HPDE6-E6E7 (cell line): ENCODE results near the gene NR4A3.

Experiments
- DNase-seq: peaks from one replicate; pipeline ENCODE4 v3.0.0; 2011; ENCODE audit warnings: missing footprints; ENCODE audit errors: extremely low spot score

Gene NR4A3

DNA sequence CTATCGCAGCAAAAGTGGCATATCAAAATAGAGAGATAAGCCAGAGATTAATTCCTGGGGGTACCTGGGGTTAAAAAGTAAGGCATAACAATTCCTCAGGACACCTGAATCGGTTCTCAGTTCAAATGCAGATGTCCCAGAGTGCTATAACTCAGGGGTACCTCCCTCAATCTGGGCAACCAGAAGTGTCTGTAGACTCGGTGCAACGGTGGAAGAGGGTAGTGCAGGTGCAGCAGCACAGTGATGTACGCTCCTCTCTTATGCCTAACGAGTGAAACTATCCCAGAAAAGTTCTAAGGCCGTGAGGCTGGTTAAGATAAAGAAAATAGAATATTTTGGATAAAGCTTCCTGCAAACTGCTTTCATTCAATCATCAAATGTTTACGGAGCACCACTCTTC is 7.9 kb upstream of the NR4A3 start:
- DNase-seq: no peak

DNA sequence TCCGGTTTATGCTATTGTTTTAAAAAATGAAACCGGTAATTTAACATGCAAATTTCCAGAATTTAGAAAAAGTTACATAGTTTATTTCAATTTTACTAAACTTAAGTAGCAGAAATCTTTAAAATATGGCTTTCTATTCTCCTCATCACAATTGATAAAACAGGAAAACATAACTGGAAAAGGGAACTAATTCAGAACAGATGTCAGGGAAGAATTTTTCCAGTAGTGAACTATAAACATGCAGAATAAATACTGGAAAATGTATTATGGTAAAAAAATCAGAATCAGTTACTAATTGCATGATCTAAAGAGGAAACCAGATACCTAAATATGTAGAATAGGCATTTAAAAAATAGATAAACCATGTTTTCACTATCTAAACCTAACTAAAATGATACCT is 7.3 kb upstream of the NR4A3 start:
- no peak for DNase-seq

DNA sequence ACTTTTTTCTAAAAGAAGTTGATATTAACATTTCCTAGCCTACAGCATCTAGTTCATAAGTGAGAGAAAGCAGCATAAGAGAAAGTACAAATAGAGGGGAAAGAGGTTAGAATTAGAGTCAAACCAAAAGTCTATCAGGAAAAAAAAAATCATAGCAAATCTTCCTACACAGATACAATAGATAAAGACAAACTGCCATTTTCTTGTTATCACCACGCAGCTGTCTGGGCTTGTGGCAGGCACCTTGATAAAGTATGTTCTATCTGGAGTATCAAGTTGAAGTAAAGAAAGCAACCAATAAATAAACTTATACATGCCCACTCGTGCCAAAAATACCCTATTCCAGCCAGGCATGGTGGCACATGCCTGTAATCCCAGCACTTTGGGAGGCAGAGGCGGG is 5.3 kb upstream of the NR4A3 start:
- DNase-seq: no peak

DNA sequence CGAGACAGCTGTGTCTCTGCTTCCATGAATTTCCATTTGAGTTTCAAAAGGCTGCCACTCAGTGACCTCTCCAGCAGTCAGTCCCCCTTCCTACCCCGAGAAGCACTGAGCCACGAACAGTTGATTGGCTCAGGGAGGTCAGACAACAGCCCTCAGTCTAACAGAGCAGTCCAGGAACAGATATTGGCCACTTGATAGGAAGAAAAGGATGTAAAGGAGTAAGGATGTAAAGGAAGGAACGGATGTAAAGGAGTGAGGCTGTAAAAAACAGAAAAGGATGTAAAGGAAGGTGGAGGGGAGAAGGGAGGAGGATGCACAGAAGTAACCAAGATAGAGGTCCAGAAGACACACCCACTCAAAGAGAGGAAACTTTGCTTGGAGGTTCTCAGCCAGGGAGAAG is 3.2 kb upstream of the NR4A3 start:
- DNase-seq: no peak

DNA sequence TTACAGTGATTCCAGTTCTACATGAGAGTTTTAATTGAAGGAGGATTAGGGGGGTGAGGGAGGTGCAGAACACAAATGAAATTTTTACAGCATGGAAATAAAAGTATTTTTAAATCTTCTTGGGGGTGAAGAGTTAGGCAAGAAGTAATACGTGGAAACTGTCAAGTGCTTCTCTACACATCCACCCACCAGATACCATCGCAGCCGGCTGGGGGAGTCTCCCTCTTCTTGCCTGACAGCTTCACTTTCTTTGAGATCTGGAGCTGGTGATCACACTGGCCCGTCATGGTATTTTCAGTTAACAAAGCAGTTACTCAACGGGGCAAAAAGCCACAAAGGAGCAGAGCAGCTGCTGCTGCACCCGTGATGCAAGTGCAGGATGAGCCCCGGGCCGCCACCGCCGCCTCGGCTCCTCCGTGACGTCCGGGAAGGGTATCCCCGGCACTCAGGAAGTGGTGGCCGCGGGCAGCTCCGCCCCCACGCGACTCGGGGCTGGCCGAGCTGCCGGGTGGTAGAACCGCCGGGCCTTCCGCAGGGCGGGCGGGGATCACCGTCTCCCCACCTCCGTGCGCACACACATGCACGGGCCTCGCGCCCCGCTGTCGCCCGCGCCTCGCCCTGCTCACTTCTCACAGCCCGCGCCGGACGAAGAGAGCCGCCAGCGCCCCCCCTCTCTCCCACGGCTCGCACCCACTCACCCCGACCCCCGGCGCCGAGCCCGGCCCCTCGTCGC is 2.4 kb upstream of the NR4A3 start:
- peak; percentile 64 for DNase-seq

DNA sequence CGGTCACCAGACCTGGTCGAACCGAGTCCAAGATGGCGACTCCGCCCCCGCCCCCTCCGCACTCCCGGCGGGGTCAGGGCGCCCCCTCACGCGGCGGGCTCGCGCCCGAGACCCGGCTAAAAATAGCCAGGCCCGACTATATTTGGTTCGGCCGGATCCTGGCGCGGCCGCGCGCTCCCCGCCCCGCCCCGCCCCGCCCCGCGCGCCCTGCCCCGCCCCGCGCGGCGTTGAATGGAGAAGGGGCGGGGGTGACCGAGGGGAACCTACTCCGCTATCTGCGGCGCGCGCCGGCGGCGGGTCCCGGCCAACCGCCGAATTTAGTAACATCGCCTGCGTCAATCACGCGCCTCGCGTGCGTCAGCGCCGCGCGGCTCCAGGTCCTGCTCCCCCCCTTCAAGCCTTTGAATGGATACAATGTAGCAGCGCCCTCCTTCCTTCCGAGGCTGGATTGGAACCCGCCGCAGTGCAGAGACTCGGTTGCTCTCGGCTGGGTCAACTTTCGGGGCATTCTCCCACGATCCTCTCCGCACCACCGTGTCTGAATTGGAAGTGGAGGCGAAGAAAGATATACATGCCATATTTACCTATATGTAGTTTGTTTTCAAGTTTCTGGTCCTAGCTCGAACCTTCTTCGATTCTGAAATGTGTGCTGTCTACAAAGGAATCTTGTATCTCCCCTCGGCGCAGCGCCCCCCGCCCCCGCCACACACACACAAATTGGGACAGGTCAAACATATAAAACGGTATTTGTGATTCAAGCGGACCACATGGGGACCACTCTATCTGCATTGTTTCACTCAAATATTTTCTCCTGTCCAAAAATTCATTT is 1.6 kb upstream of the NR4A3 start:
- DNase-seq: peak; percentile 73

DNA sequence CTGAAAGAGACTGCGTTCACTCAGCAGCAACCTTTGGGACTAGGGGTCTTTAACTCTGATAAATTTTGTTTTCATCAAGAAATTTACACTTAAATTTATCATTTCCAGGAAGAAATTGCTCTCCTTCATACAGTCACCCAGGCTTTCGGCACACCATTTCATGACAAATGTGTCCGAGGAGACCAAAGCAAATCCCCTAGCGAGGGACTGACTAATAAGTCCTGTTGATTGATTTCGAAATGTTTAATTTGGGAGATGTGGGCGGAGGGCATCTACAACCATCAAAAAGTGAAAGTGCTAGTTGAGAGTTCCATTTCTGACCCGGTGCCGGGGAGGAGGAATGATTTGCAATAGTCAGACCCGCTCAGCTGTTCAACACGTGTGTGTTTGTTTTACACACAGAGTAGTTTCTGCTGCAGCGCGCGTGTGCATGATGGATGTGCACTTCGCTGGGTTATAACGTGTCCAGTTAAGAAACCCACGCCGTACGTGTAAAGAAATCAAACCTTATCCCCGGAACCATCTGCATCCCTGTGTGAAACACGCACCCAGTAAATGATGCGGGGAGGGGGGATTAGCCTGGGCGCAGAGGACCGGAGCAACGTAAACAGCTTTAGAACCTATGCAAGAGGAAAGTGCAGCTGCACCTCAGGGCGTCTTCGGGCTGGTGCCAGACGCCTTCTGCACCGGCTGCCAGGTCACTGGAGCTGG is 845 bp upstream of the NR4A3 start:
- DNase-seq: no peak

DNA sequence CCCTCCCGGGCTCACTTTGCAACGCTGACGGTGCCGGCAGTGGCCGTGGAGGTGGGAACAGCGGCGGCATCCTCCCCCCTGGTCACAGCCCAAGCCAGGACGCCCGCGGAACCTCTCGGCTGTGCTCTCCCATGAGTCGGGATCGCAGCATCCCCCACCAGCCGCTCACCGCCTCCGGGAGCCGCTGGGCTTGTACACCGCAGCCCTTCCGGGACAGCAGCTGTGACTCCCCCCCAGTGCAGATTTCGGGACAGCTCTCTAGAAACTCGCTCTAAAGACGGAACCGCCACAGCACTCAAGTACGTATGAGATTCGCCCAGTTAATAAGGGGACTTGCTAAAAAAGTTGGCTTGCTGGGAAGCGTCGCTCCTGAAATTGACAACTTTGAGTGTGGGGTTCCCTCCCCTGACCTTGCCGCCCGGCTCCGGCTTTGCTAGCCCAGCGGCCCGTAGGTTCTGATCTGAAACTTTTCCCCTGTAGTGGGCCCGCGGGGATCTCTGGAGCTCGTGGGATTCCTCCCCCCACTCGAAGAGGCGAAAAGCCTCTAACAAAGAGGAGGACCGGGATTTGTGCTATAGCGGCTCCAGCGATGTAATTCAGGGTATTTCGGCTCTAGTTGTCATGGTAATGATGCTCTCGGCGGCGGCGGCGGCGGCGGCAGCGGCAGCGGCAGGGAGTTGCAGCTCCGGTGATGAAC is 572 bp downstream of the NR4A3 start:
- DNase-seq: no peak

DNA sequence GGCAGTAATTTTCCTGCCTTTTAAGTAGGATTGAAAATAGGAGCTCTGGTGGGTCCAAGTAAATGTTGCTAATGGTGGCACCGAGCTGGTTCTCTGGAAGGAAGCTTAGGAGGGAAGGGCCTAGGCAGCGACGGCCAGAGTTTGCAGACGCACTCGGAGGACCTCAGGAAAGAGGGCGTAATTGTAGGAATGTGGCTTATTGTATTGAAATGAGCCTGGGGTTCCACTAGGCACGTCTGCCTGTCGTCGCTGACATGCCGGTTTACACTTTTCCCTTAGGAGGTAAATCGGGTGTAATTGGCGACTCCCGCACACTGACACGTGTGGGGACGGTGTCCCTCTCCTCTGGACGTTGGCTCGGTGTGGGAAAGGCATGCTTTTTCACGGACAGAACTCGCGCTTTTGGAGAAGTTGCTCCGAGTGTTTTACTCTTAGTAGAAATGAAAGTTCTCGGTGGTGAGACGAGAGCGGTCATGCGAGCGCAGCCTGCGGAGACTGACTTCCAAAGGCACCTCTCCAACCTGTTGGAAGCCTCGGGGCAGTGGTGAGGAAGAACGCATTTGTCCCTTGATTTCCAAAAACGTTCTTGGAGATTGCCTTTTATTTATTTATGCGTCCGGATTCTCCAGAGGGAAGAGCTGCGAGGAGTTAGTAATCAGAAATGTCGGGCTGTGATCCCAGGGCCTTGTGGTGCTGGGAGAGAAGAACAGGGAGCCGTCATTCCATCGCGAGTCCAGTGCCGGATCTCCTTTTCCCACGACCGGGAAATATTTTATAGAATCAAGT is 1.3 kb downstream of the NR4A3 start:
- DNase-seq: no peak

DNA sequence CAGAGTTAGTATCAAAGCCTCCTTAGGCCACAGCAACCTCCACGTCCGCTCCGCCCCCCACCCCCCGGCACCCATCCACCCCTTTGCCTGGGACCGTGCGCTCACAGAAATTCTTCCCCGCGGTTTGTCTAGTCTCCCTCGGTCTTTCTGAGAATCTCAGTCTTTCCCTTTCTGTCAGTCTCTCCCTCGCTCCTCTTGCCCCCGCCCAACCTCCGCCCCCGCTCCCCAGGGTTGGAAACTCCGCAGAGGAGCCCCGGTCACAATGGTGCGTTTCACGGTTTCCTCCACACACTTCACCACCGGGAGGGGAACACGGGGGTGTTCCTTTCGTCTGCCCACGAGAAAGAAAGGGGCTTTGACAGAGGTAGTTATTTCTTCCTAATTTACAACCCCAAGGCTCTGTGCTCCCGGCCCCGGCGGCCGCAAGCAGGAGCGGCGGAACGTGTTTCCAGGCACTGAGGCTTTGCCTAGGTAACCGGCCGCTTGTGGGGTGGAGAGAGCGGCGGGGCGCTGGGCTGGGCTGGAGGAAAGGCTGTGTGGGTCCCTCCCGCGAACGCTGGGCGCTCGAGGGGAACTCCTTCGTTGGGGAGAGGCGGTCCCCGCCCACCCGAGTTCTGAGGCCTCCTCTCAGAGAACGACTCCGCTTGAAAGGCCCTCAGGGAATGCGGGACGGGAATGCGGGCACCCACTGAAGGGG is 2.1 kb downstream of the NR4A3 start:
- DNase-seq: no peak

DNA sequence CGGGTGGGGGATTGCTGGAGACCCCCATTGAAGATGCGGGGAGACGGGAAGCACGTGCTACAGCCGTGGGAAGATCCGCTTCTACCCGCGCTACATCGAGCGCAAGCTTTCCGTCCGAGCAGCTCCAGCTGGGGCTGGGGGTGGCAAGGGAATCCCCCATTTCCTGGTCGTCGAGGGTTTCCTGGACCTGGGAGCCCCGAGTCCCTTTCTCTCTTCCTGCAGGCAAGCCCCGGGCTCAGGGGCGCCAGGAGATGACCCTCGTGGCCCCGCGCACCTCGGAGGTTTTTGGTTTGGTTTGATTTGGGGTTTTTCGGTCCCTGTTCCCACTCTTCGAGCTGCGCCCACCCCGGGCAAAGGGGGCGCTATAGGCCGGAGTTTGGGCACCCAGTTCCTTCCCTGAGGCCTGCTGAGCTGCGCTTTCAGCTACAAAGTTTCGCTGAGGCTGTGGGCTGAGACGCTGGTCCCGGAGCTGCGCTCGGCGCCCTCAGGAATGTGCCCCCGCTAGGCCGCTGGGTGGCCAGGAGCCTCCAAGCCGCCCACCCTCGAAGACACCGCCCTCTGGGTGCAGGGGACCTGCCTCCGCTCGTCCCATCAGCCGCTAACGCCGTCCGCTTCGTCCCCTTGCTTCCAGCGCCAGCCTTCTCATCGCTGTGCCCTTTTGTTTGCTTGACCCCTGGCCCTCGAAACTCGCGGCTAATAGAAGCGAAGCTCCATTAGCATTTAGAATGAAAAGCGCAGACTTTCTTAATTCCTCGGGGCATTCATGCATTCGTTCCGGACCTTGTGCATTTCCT is 2.9 kb downstream of the NR4A3 start:
- no peak for DNase-seq

DNA sequence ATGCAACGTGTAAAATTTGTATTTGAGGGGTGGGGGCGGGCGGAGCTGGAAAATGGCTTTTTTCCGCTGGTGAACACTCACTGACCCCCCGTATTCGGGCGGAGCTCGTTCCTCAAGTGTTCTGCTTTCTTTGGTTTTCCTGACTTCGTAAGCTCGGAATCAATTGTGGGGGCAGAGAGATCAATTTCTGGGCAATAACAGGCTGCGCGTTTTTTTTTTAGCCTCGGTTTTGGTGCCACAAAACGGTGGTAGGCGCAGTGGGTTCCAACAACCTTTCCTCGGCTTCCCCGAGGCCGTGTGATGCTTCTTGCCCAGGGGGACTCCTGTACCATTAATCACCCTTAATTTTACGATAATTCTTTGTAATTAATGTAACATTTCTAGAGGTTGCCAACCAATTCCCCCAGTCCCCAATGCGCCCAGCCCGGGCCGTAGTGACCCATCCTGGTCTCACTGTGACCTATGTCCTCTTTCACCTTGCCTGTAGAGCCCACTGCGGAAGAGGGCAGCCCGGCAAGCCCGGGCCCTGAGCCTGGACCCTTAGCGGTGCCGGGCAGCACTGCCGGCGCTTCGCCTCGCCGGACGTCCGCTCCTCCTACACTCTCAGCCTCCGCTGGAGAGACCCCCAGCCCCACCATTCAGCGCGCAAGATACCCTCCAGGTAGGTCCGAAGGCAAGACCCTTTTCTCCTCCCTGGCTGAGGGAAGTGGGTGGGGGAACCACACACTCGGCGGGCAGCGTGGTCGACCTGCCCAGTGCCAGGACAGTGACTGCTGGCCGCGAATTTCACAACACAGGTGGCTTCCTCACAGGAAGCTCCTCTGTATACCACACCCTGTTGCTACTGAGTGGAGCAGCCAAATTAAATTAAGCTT is 3.7 kb downstream of the NR4A3 start:
- no peak for DNase-seq

DNA sequence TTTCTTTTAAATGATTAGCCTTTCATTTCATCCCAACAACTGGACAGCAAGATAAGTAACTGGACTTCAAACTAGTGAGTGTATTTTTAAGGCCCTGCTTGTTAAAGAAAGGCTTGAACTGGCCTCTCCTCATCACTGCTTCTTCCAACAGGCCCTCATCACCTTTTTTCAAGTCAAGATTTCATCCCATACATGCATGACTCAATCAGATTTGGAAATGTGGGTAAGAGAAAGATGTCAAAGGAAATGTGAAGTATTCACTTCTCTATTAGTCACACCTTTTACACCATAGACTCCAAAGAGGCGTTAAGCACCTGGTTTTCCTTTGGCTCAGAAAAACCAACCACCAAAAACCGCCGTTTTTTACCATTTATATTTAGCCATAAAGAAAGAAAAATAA is 4.9 kb downstream of the NR4A3 start:
- no peak for DNase-seq

DNA sequence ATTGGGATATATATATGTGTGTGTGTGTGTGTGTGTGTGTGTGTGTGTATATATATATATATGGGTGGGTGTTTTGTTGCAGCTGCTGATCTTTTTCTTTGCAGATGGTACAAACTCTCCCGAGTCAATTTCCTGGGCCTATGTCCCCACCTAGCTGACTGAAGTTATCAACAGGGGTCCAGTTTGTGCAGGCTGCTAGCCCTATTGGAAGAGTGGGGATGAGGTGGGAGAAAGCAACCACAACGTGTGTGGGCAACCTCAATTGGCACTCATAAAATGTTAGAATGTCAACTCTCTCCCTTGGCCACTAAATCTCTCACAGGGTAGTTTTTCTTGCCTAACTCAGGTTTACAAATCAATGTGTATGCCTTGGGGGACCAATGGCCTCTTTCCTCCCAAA is 5.6 kb downstream of the NR4A3 start:
- DNase-seq: no peak

DNA sequence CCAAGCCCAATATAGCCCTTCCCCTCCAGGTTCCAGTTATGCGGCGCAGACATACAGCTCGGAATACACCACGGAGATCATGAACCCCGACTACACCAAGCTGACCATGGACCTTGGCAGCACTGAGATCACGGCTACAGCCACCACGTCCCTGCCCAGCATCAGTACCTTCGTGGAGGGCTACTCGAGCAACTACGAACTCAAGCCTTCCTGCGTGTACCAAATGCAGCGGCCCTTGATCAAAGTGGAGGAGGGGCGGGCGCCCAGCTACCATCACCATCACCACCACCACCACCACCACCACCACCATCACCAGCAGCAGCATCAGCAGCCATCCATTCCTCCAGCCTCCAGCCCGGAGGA is 6.3 kb downstream of the NR4A3 start:
- DNase-seq: no peak

DNA sequence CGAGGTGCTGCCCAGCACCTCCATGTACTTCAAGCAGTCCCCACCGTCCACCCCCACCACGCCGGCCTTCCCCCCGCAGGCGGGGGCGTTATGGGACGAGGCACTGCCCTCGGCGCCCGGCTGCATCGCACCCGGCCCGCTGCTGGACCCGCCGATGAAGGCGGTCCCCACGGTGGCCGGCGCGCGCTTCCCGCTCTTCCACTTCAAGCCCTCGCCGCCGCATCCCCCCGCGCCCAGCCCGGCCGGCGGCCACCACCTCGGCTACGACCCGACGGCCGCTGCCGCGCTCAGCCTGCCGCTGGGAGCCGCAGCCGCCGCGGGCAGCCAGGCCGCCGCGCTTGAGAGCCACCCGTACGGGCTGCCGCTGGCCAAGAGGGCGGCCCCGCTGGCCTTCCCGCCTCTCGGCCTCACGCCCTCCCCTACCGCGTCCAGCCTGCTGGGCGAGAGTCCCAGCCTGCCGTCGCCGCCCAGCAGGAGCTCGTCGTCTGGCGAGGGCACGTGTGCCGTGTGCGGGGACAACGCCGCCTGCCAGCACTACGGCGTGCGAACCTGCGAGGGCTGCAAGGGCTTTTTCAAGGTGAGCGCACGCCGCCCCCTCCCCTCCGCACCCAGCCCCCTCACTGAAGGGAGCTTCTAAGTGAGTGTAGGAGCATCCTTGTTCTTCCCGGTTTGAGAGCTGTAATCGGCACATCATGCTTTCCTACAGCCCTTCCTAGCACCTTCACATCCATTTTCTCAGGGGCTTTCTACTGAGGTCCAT is 6.9 kb downstream of the NR4A3 start:
- DNase-seq: no peak

DNA sequence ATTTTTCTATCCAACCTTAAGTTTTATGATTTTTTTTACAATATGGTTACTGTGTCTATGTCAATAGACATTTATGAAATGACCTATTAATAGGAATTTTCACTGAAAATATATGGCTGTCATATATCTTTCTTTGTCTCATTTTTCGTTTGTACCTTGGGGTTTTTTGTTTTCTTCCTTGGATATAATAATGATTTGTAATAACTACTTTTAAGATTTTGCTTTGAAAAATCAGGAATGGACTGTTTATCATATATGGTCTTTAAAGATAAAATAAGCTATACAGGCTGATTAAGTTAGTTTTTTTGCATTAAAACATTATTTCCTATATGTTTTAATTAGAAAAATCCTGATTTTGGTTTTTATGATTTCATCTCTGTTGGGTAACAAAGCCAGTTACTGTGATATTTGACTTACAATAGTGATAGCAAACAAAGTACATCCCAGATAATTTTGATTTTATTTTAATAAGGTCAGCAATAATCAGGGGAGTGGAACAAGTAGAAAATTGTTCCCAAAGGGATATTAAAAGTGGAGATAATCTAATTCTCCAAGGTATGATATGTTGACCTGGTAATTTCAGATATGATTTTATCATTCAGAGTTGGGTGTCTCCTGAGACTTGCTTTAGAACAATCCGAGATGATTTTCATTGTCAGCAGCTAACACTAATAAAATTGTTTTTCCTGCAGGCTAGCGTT is 10.3 kb downstream of the NR4A3 start:
- no peak for DNase-seq

DNA sequence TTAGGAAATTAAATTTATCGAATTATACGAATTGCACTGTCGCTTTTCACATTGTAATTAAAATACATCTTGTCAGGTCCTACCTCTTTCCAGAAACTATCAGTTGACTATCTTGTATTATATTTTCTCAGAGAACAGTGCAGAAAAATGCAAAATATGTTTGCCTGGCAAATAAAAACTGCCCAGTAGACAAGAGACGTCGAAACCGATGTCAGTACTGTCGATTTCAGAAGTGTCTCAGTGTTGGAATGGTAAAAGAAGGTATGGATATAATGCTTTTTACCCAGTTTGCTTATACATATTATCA is 10.8 kb downstream of the NR4A3 start:
- DNase-seq: no peak
